ENCODE results near the gene SLC27A2.

The SLC27A2 gene

GRCh38 chr15:50260969-50261496, 79.0 kb downstream of the SLC27A2 start:
- in situ Hi-C loops (cut with MboI; ENCODE audit: low sequenced_read_pairs) = no loop called here

GRCh38 chr15:50261981-50262380, 80.0 kb downstream of the SLC27A2 start:
- in situ Hi-C loops (cut with MboI; ENCODE audit: low sequenced_read_pairs) = no loop called here

- in situ Hi-C loops (cut with MboI; ENCODE audit: low sequenced_read_pairs) = no loop called here
Observed at GRCh38 chr15:50262533-50262932, 80.5 kb downstream of the SLC27A2 start.

- in situ Hi-C loops (cut with MboI; ENCODE audit: low sequenced_read_pairs) = no loop called here
Observed at GRCh38 chr15:50265620-50266019, 83.6 kb downstream of the SLC27A2 start, which contains the start of gene HDC. TSS of gene HDC (minus strand) at chr15:50265726. CDS start at chr15:50265623, 103 bp downstream.

- in situ Hi-C loops (cut with MboI; ENCODE audit: low sequenced_read_pairs) = no loop called here
Observed at GRCh38 chr15:50267577-50267976, 85.6 kb downstream of the SLC27A2 start.

- in situ Hi-C loops (cut with MboI; ENCODE audit: low sequenced_read_pairs) = no loop called here
Observed at GRCh38 chr15:50275091-50275490, 93.1 kb downstream of the SLC27A2 start.

- in situ Hi-C loops (cut with MboI; ENCODE audit: low sequenced_read_pairs) = no loop called here
Observed at GRCh38 chr15:50275908-50276307, 93.9 kb downstream of the SLC27A2 start.

- in situ Hi-C loops (cut with MboI; ENCODE audit: low sequenced_read_pairs) = no loop called here
Observed at GRCh38 chr15:50277370-50277769, 95.4 kb downstream of the SLC27A2 start.

- in situ Hi-C loops (cut with MboI; ENCODE audit: low sequenced_read_pairs) = no loop called here
Observed at GRCh38 chr15:50278496-50278895, 96.5 kb downstream of the SLC27A2 start.

- in situ Hi-C loops (cut with MboI; ENCODE audit: low sequenced_read_pairs) = no loop called here
Observed at GRCh38 chr15:50280271-50280670, 98.3 kb downstream of the SLC27A2 start.

GRCh38 chr15:50281427-50281826, 99.4 kb downstream of the SLC27A2 start:
- in situ Hi-C loops (cut with MboI; ENCODE audit: low sequenced_read_pairs) = no loop called here

Measured in HL-60/S4 (cell line).